NCI-H1048 (cell line): ENCODE data around the gene DCLK2.

Experiments
- DNase-seq: peaks from one replicate; lab custom pipeline; 2025; lab: John Stamatoyannopoulos, UW

Gene DCLK2

DNA sequence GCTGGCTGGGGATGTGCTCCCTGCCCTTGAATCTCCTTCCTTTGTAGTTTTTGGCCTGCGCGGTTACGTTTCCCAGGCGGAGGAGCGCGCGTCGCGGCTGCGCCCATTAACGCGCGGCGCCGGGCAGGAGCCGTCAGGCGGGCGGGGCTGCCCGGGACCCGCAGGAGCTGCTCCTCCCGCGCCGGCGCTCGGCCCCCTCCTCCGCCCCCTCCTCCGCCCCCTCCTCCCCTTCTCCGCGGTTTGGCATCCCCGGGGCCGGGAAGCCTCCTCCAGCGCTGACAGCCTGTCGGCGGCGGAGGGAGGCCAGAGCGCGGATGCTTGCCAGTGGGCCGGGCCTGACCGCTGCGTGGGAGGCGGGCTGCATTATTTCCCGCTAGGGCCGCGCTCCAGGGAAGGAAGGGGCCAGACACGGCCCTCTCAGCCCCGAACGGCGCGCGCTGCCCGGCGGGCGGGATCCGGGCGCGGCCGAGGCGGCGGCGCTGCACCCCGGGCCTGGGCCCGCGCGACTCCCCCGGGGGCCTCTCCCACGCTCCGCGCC, at the start of gene DCLK2:
TSS of gene DCLK2 (plus strand) at position 405 of the 538 bp plus-strand sequence. CDS start 583 bp downstream, outside the sequence.
- DNase-seq: peak; percentile 29

DNA sequence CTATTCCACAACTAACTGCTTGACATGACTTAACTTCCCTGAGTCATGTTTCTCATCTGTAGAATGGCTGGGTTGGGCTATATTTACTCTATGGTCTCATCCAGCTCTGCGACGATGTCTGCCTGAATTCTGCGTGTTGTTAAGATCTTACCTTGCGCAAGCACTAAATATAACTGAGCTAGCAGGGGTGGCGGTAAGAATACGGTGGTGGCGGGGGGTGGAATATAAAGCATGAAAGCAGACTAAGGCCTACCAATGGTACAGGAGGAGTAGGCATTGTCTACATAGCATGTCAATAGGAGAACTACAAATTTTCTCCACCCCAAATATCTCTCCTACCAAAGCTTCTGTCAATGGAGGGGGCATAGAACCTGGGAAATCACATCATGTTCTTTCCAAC, 45.7 kb upstream of the DCLK2 start:
- no peak for DNase-seq

- no peak for DNase-seq
Observed at GRCh38 chr4:150033081-150033480, 45.2 kb upstream of the DCLK2 start.

GRCh38 chr4:150033901-150034300, 44.3 kb upstream of the DCLK2 start:
- peak; percentile 88 for DNase-seq

DNA sequence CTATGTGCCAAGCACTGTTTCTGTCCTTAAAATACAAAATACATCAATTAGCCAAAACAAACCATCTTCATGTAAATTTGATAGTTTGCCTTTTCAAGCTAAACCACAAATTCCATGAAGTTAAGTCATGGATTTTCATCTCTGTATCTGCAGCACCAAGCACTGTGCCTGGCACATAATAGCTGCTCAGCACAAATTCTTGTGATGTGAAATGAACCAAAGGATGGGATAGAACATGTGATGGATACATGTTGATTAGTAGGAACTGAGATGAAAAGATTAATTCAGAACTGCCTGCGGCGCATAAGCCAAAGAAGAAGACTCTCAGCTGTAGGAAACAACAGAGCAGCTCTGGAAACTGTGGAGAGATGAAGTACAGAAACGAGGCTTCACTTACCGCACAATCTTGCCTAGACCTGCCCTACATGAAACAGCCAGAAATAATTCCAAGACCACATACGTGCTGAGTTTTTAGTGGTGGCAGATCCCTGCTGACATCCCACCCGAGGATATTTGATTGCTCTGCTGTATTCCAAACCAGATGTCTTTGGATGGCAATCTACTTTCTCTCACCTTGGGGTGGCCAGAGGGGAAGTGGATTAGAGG, 40.9 kb upstream of the DCLK2 start:
- DNase-seq: no peak

- no peak for DNase-seq
Observed at GRCh38 chr4:150038335-150039076, 39.7 kb upstream of the DCLK2 start.

DNA sequence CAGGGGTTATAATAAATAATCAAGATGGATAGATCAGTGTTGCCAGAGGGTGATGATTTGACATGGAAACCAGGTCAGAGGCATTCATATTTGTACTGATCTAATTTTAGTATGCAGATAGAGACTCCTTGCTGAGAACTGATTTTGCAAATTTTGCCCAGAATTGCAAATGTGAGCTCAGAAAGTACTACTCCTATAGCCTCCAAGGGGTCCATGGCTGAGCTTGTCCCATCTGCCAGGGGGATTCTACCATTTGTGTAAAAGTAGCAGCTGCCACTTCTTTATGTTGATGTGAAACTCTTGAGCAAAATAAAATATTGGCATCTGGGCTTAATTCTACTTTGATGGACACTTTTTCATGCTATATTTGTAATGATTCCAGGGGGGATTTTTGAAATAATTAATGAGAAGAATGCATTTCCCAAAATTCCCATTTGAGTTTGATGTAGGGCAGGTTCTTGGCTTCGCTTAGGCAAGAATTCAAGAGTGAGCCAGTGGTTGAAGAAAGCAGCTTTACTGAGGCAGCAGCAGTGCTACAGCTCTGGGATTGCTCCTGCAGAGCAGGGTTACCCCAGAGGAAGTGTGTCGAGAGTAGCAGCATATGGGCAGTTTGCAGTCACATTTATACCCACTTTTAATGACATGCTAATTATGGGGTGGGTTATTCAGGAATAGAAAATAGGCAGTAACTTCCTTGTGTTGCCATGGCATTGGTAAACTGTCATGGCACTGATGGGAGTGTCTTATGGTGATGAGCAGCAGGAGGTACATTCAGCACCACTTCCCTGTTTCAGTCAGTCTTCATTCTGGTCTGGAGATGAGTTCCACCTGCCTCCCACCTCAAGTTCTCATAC, 38.7 kb upstream of the DCLK2 start:
- peak; percentile 24 for DNase-seq

GRCh38 chr4:150044517-150044916, 33.7 kb upstream of the DCLK2 start:
- no peak for DNase-seq

- no peak for DNase-seq
Observed at GRCh38 chr4:150045410-150045809, 32.8 kb upstream of the DCLK2 start.

- no peak for DNase-seq
Observed at GRCh38 chr4:150046728-150047217, 31.5 kb upstream of the DCLK2 start.

GRCh38 chr4:150047546-150047945, 30.7 kb upstream of the DCLK2 start:
- no peak for DNase-seq

DNA sequence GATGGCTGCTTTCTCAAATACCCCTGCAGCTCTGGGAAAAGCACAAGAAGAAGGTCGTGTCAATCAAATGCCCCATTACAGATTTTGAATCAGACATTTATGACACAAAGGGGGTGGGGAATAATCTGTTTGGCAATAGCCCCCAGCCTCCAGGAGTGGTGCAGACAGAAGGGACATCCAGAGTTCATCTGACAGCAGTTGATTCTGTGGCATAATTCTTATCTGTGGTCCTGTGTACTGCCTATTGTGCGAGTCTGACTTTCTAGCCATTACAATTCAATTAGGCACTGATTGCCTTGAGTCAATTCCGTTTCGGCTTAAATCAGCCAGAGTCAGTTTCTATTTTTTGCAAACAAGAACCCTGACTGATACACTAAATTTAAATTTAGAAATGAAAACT, 28.6 kb upstream of the DCLK2 start:
- no peak for DNase-seq

- DNase-seq: no peak
Observed at GRCh38 chr4:150050566-150050965, 27.7 kb upstream of the DCLK2 start.

DNA sequence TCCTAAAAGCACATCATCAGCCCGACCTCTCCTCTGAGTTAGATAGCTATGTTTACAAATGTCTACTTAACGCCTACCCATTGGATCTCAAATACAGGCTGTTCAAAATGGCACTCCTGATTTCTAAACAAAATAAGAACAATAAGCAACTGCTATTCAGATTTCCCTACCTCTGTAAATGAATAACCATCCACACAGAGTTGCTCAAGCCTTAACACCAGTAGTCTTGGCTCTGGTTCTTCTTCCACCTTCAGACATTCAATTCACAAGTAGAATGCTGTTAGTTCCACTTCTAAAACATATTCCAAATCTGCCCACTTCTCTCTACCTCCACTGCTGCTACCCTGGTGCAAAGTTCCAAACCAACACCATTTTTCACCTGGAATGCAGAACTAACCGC, 27.1 kb upstream of the DCLK2 start:
- no peak for DNase-seq

DNA sequence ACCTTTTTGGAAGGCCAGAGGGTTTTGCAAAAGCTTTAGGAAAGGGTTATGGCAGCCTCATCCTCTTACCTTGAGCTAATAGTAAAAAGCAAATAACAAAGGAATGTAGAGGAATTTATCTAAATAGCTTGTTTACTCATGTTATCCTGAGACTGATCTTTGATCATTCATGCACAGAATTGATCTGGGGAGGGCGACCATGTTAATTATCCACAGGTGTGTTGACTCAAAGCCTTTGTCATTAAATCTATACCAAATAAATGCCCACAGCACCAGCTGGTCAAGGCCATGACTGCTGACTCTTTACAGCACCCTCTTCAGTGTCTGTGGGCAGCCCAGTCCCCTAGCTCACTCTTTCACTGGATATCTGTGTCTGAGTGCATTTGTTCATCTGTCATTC, 22.8 kb upstream of the DCLK2 start:
- DNase-seq: no peak

DNA sequence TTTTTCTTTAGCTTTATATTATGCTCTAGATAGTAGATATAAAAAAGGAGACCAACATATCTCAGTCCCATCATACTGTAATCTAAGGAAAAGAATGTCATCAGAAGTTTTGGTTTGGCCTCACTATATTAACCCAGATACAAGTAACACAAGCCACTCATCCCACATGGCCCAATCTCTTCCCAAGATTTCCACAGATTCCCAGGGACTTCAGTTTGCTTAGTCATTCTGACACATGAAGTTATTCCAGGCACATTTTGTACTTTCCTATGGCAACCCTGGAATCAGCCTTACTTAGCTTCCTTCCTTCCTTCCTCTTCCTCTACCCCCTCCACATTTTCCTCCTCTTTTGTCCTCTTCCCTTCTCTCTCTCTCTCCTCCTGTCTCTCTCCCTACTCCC, 21.7 kb upstream of the DCLK2 start:
- no peak for DNase-seq

DNA sequence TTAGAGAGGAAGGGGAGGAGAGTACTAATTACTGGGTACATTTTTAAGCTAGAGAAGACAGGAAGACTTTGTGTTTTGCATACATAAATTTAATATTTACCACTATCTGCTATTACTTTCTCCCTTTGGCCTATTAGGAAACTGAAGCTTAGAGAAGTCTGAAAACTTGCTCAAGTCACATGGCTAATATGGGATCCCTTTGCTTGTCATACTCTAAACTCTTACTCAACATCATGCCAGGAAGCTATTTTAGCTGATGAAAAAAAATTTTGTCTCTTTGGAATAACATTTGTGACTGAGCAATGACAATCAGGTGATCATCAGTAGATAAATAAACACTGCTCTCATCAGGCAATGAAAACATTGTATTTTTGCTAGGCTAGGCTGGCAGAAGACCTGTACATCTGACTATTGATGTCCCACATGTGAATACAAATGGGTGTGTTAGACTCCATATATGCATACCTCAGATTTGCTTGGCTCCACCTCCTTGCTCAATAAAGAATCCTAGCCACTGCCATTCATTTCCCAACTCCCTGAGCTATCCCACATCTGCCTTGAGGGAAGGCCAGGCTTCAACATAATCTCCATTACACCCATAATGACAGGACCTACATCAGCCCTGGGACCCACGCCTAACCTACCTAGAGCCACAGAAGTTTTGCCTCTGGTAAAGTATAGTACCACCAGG, 17.0 kb upstream of the DCLK2 start:
- DNase-seq: no peak

DNA sequence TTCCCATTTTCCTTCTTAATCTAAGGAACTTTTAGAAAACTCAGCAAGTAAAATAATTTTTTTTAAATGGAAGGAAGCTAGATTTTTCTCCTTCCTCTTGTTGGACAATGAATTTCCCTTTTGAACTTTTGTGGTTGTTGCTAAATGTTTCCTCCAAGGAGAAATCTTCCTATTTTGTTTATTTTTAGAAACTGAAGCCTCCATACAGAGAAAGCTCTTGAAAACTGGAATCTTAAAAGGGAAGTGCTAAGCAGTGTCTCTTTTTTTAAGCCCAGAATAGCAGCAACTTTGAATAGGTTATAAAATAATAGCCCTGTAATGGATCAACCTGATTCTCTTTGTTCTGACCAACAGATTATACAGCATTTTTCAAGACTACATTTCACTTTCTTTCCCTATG, 15.1 kb upstream of the DCLK2 start:
- DNase-seq: no peak

DNA sequence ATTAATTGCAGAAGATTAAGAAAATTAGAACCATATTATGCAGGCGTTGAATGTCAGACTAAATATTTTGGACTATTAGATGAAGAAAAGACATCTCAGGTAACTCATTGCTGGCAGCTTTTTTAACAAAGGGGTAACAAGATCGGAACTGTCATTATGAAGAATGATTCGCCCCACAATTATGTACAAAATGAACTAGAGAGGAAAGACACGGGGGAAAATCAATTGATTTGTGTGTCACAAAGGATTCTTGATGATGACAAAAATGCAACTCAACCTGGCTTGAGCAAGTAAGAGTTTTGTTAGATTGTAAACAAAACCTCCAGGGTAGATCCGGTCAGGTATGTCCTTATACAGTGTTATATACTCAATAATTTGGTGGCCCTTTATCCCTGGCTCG, 12.5 kb upstream of the DCLK2 start:
- no peak for DNase-seq

GRCh38 chr4:150067859-150068258, 10.4 kb upstream of the DCLK2 start:
- DNase-seq: no peak

DNA sequence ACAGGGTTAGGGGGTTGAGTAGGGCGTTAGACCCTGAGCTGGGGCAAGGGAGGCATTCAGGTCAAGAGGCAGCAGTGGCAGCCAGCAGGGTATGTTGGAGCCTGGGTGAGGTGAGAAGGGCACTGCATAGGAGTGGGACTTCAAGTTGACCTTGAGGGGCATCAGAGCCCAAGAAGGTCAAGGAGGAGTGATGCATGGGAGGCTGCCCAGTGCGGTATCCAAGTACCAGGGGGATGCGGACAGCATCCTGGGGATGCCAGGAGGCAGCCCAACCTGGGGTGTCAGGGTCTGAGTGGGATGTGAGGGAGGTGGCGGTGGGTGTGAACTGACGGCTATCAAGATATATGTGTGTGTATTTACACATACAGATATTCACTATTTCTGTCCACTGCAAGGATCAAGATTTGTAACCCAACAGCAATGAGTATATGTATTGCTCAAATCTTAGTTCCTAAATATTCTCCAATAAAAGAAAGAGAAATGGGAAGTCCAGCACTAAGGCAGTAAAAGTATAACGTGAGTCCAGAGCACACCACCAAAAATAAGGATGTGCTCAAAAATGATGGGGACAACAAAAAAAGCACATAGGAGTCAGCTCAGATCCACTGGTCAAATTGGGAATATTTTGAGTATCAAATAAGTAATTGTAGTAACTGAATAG, 9.8 kb upstream of the DCLK2 start:
- DNase-seq: no peak
